Pancreas (tissue), 10 donors: ENCODE results near the gene KCNH1. TPM values are rescaled to one million over a fixed set of nuclear protein-coding genes. Genes with fewer than 3 reads are reported as not detected.

Experiments used
- ATAC-seq, 4 donors: fragments of 200-7000 bp; cut with Tn5 transposase; one replicate each; pipeline versions ENCODE4 v1.8.0 to v1.9.1; 2020; ENCODE audit warnings: mild to moderate bottlenecking in 4 of 4, moderate library complexity in 4 of 4
- DNase-seq, 6 donors: peaks; one replicate each; pipeline ENCODE4 v3.0.0-alpha.2; 2020
- FAIRE-seq: peaks from 2 replicates; lab custom pipeline; 2012; peaks lifted over from hg19 to GRCh38; lab: Jason Lieb, UNC
- H3K27ac ChIP-seq, 4 donors: fragments of 200-600 bp; sonication (generic); 1 replicate in 3 of 4; 2 replicates in 1 of 4; pipeline versions ENCODE4 v1.5.0 to v1.8.0; 2020
- H3K27me3 ChIP-seq, 4 donors: fragments of 200-600 bp; one replicate each; pipeline ENCODE4 v1.8.0; 2021
- H3K36me3 ChIP-seq, 3 donors: fragments of 200-600 bp; sonication (generic) in 1 of 3; one replicate each; pipeline versions ENCODE4 v1.5.0 to v1.8.0; 2020 to 2021
- H3K4me1 ChIP-seq, 3 donors: fragments of 200-600 bp; one replicate each; pipeline ENCODE4 v1.8.0; 2021
- H3K4me3 ChIP-seq, 4 donors: fragments of 200-600 bp; sonication (generic) in 2 of 4; one replicate each; pipeline versions ENCODE4 v1.5.0 to v1.8.0; 2020 to 2021
- H3K9me3 ChIP-seq, 4 donors: fragments of 200-600 bp; one replicate each; pipeline ENCODE4 v1.8.0; 2021
- CTCF ChIP-seq, 4 donors: fragments of 200-600 bp; sonication (generic) in 3 of 4; IDR thresholded peaks; one replicate each; pipeline versions ENCODE4 v1.5.0 to v1.8.0; 2021; ENCODE audit warnings: antibody characterized with exemption in 4 of 4
- WGBS, 2 donors: extraction: QIAGEN DNeasy Blood & Tissue Kit; methylation state at CpG; one replicate each; pipeline ENCODE4 v1.1.7; 2013; 5-methylcytosine and 5-hydroxymethylcytosine counted together
- intact Hi-C, 3 donors: fragments of 100-400 bp; cut with DNase I; formaldehyde crosslinking; loops; one replicate each; pipeline versions ENCODE4 v1.11.1 to v1.14.2; 2022
- polyA plus RNA-seq, 2 donors: library from polyadenylated mRNA; stranded (reverse); fragments of 200-250 nt; gene quantifications; one replicate each; pipeline ENCODE4 v1.2.3, GENCODE V29; 2013
- total RNA-seq, 6 donors: library from RNA; stranded (reverse); fragmentation: NEBNext Ultra II Directional in 4 of 6; extraction: Animal tissue kit (Norgen Biotek cat#: 25700) in 4 of 6; gene quantifications; one replicate each; pipeline versions ENCODE4 v1.2.1 to v1.2.4, GENCODE V29; 2021 to 2023
- donor health status: healthy with polysubstance abuse.
- donor health status: DM: no; HTN: no; CAD: no; lungs with moderate emphysema.
- donor health status: DM: no; HTN: no; CAD: no.
- donor health status: control.
- donor health status: control.
- donor health status: Bipolar disorder and iron deficiency.
- donor health status: DM: yes; HTN: yes; CAD: no.
- donor health status: DM: no; HTN: no; CAD: no.
- donor health status: DM: no; HTN: no; CAD: no.
- donor health status: DM: yes; HTN: yes; CAD: no.

KCNH1 gene
- total and polyA plus RNA-seq, 8 donors, result 0.24 to 0.61 (median 0.36) TPM

- FAIRE-seq, result no peak
- intact Hi-C loops, result no loop called here
- Histone ChIP-seq H3K4me3 (no peak overlapping the region), H3K9me3 (no peaks in the 10 kb centered on the region), H3K27ac (no peak overlapping the region), H3K27me3 (no peaks in the 10 kb centered on the region), H3K36me3 (no peaks in the 10 kb centered on the region), H3K4me1 (peaks cover 0 to 6% (median 5%) of the 10 kb centered on the region in 3 donors)
- WGBS, 2 donors, result 57 to 71% methylated on average over 3 of the region's 3 CpGs
- DNase-seq, result no peak
- ATAC-seq, result no peak
- no peak for TF ChIP-seq CTCF (IDR thresholded peaks at IDR 0.05)
Observed at GRCh38 chr1:210938416-210938925, 195.5 kb downstream of the KCNH1 start.

- H3K27me3 ChIP-seq, result no peaks in the 10 kb centered on the region
- no peak for TF ChIP-seq CTCF (IDR thresholded peaks at IDR 0.05)
- no peak overlapping the region for H3K27ac ChIP-seq
- H3K36me3 ChIP-seq, result no peaks in the 10 kb centered on the region
- DNase-seq (no peak), FAIRE-seq (no peak), ATAC-seq (no peak)
- intact Hi-C loops, result no loop called here
- H3K9me3 ChIP-seq, result no peaks in the 10 kb centered on the region
- peaks cover 0 to 6% (median 5%) of the 10 kb centered on the region in 3 donors for H3K4me1 ChIP-seq
- H3K4me3 ChIP-seq, result no peak overlapping the region
Observed at GRCh38 chr1:210937846-210938245, 196.1 kb downstream of the KCNH1 start.

- H3K4me3 ChIP-seq, result no peak overlapping the region
- no peak for ATAC-seq
- H3K36me3 ChIP-seq, result no peaks in the 10 kb centered on the region
- no peak for FAIRE-seq
- no peak for TF ChIP-seq CTCF (IDR thresholded peaks at IDR 0.05)
- H3K4me1 ChIP-seq, result no peaks in the 10 kb centered on the region
- intact Hi-C loops, result no loop called here
- H3K9me3 ChIP-seq, result no peaks in the 10 kb centered on the region
- DNase-seq, result no peak
- H3K27me3 ChIP-seq, result no peaks in the 10 kb centered on the region
- WGBS, 2 donors, result 65 to 79% methylated on average over 4 of the region's 4 CpGs
- no peak overlapping the region for H3K27ac ChIP-seq
Observed at GRCh38 chr1:210935905-210936304, 198.0 kb downstream of the KCNH1 start.

- H3K4me1 ChIP-seq, result no peaks in the 10 kb centered on the region
- intact Hi-C loops, result no loop called here
- no peak overlapping the region for H3K4me3 ChIP-seq
- FAIRE-seq, result no peak
- H3K9me3 ChIP-seq, result no peaks in the 10 kb centered on the region
- DNase-seq, result no peak
- H3K27ac ChIP-seq, result no peak overlapping the region
- H3K36me3 ChIP-seq, result no peaks in the 10 kb centered on the region
- no peak for TF ChIP-seq CTCF (IDR thresholded peaks at IDR 0.05)
- ATAC-seq, result no peak
- H3K27me3 ChIP-seq, result no peaks in the 10 kb centered on the region
Observed at GRCh38 chr1:210932104-210932503, 201.8 kb downstream of the KCNH1 start.

GRCh38 chr1:210922666-210923065, 211.3 kb downstream of the KCNH1 start:
- Histone ChIP-seq H3K27me3 (no peaks in the 10 kb centered on the region), H3K36me3 (no peaks in the 10 kb centered on the region), H3K27ac (no peak overlapping the region), H3K9me3 (no peaks in the 10 kb centered on the region), H3K4me3 (no peak overlapping the region), H3K4me1 (no peaks in the 10 kb centered on the region)
- FAIRE-seq, result no peak
- DNase-seq, result no peak
- TF ChIP-seq CTCF (IDR thresholded peaks at IDR 0.05), result no peak
- intact Hi-C loops, result no loop called here
- ATAC-seq, result no peak
